AG08396 (cell line): ENCODE data around the gene CD79A.
A peak's percentile ranks its signal among the peaks of the same experiment; 100 is the strongest.

ENCODE experiments used
- DNase-seq: peaks from one replicate; pipeline ENCODE4 v3.0.0; 2012; ENCODE audit warnings: low spot score, mixed read lengths

The CD79A gene

GRCh38 chr19:41876847-41877832 lies at the start of gene CD79A:
Gene CD79A (plus strand): TSS chr19:41877279. CDS start chr19:41877305, 26 bp downstream.
- DNase-seq: no peak

DNA sequence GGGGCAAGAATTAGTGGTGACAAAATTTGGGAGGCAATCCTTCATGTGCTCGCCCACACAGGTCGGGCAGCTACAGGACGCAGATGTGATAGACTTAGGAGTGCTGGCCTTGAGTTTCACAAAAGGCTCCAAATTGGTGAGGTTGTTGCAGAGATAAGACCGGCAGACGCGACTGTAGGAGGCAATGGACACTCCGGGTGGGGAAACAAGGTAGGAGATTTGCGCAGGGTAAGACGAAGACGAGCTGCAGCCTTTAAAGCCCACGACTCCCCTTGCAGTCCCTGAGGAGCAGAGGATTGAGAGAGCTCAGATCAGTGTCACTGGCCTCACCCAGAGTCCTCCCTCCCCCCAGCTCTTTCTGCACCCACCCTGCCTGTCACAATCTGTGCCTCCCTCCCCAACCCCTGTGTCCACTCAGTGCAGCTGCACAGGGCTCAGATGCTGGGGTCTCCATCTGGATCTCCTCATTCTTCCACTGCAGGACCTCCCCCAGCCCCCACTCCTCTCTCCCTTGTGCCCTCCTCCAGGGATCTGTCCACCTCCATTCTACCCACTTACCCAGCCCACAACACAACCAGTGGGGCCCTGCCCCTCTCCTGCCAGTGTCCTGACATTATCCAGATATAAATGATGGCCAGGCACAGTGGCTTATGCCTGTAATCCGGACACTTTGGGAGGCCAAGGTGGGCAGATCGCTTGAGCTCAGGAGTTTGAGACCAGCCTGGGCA lies 38.9 kb upstream of the CD79A start:
- no peak for DNase-seq

DNA sequence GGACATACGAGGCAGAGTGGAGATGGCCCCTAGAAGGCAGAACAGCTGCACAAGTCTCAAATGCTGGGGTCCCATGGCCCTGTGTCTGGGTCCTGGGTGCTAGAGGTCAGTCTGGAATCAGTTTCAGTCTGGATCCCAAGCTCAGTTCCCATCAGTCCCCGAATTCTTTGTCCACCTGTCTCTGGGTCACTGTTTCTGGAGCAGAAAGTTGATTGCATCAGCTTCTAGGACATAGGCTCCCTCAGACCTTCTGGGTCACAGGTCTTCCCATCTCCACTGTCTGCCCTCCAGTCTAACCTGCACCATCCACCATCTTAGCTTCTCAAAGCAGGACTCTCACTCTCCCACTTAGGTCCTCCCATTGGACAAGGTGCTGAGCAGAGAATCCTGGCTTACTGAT lies 37.9 kb upstream of the CD79A start:
- DNase-seq: no peak

DNA sequence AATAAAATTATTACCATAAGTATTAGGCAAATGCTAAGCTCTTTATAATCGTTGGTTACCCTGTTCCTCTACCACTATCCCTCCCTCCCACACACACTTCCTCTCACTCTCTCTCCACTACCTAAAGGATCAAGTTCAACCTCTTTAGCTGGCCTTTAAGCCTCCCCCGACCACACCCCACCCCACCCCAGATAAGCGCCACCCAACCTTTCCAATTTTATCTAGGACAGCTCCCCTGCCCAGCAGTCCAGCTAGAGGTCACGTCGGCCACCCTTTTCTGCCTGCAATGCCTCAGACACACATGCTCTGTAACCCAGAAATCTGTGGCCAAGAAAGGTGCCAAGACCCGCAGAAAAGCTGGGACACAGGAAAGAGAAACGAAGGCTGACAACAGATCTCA lies 33.7 kb upstream of the CD79A start:
- no peak for DNase-seq

GRCh38 chr19:41844601-41845000 lies 32.5 kb upstream of the CD79A start, which contains the start of gene LYPD4:
Gene LYPD4 (minus strand): TSS chr19:41844683. CDS start chr19:41839285, 5,398 bp downstream.
- no peak for DNase-seq

- DNase-seq: no peak
These were observed 32.3 kb upstream of the CD79A start, which contains the start of gene DMRTC2 for GRCh38 chr19:41845001-41845050. Gene DMRTC2 (plus strand): TSS chr19:41845042. CDS start chr19:41847429, 2,387 bp downstream.

DNA sequence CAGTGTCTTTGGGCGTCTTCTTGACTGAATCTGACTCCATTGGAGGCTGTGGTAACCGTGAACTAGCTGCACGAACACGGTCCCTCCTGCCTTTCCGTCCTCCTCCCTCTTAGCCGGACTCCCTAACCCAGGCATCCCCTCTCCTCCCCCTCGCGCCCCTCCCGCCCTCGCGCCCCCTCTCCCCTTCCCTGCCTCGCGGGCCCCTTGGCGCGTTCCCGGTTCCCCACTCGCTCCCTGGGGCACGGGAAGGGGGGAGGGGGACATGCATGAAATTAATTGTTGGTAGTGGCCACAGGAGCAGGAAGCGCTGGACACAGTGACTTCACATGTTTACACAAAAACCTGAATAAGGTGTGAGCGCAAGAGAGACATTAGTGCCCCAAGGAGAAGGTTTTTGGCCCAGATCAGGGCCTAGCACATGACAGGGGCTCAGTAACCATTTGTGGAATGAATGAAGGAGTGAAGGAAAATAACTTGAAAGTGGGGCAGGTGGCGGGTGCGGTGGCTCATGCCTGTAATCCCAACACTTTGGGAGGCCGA lies 32.0 kb upstream of the CD79A start:
- no peak for DNase-seq

GRCh38 chr19:41847351-41848105 lies 29.6 kb upstream of the CD79A start:
- DNase-seq: no peak

- no peak for DNase-seq
These were observed 28.4 kb upstream of the CD79A start for GRCh38 chr19:41848666-41849065.

DNA sequence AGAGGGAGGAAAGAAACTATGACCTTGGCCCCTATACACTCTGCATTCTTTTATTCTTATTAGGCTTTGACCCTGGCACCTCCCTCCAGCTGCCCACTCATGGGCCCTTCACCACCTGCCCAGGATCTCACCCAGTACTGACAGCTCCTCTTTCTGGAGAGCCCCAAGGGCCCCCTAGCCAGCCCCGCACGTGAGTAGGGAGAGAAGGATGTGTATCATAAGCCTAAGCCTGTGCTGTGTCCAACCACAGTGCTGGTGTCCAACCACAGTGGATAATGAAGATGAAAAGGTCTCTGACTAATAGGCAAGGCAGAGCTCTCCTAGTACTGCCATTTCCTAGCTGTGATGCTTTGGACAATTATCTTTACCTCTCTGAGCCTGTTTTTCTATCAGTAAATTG lies 28.0 kb upstream of the CD79A start:
- DNase-seq: no peak

- no peak for DNase-seq
These were observed 26.7 kb upstream of the CD79A start for GRCh38 chr19:41850381-41850780.

DNA sequence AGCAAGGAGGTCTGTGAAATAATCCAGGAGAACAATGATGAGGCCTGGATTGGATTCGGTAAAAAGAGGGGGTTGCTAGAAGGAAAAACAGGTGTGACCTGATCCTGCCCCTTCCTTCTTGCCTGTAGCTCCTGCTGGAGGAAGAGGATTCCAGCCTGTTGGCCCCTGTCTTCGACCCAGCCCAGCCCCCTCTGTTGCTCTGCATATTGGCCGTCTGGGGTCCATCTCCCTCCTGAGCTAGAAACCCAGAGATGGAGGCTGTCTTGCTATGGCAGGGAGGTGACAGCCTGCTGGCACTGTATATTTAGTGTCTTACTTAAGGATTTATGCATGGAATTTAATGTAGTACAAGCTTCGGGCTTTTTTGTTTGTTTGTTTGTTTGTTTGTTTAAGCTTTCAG lies 25.6 kb upstream of the CD79A start:
- no peak for DNase-seq

DNA sequence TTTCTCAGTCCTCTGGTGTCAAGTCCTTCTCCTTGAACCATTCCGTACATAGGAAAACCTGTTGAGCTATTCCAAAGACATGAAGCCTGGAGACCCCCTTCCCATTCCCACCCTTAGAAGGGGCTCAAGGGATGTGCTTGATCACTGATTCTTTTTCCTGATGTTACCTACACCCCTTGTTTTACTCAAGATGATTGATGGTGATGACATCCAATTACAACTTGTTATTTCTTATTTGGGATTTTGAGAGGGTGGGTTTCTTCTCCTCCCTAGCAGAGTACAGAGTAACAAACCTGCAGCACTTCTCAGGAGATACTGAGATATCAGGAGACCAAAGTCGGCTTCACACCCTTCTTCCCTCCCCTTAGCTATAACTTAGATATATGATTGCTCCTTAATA lies 23.7 kb upstream of the CD79A start:
- DNase-seq: no peak

GRCh38 chr19:41853768-41854167 lies 23.3 kb upstream of the CD79A start:
- no peak for DNase-seq

- no peak for DNase-seq
These were observed 17.9 kb upstream of the CD79A start for GRCh38 chr19:41859213-41859617.

DNA sequence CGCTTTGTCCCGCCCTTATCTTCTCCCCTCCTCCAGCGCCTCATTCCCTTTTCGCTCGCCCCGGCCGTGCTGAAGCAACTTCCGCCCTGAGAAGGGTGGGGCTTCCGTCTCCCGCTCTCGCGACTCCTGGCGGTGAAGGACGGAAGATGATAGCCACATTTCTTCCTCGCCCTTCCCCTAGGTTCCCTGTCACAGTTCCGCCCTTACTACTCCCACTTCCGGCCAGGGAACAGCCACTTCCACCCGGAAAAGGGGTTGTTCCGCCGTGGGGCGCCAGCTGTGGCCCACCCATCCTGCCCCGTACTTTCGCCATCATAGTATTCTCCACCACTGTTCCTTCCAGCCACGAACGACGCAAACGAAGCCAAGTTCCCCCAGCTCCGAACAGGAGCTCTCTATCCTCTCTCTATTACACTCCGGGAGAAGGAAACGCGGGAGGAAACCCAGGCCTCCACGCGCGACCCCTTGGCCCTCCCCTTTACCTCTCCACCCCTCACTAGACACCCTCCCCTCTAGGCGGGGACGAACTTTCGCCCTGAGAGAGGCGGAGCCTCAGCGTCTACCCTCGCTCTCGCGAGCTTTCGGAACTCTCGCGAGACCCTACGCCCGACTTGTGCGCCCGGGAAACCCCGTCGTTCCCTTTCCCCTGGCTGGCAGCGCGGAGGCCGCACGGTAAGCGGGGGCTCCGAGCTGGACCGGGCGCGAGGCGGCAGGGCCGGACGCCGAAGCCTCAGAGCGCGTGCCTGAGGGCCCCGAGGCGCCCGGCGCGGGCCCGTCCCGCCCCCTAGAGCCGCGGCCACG lies 17.3 kb upstream of the CD79A start, which contains the start of gene RPS19:
Gene RPS19 (plus strand): TSS at position 638 of the 801 bp plus-strand sequence. CDS start 520 bp downstream, outside the sequence.
- DNase-seq: peak; percentile 97

- DNase-seq: no peak
These were observed 16.5 kb upstream of the CD79A start for GRCh38 chr19:41860419-41861115.

DNA sequence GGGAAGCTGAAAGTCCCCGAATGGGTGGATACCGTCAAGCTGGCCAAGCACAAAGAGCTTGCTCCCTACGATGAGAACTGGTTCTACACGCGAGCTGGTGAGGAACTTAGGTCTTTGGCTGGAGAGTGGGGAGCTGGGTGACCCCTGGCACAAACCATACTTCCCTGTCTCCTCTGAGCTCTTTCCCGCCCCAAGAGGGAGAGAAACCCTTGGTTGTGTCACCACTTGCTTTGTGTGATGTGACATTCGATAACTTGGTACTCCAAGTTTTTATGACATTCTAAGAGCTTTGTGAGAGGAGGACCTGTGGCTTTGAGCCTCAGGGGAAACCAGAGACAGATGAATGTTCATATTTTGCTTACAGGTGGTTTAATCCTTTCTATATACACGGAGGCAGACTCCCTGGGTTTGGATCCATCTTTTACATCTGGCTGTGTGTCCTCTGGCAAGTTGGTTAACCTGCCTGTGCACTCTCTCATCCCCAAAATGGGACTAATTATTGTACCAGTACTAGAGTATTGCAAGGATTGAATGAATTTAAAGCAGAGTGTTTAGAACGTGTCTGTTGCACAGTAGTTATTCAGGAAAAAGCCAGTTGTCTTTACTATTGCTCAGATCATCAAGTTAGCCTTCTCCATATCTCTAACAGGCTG lies 15.8 kb upstream of the CD79A start:
- no peak for DNase-seq

DNA sequence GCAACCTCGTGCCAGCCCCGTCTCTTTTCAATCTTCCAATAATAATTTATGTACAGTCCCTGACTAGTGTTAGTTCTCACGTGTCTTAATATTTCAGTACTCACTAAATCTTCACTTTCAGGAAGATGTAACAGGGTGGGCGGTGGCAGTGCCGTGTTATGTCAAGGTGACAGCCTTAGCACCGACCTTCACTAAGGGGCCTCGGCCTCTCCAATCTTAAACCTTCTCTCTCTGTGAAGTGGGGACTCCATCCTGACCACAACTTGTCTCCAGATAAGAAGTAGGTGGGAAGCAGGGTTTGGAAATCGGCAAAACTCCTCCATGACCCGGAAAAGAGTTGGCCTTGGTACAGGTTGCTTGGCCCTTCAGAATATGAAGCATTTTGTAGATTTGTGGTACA lies 15.2 kb upstream of the CD79A start:
- DNase-seq: no peak

DNA sequence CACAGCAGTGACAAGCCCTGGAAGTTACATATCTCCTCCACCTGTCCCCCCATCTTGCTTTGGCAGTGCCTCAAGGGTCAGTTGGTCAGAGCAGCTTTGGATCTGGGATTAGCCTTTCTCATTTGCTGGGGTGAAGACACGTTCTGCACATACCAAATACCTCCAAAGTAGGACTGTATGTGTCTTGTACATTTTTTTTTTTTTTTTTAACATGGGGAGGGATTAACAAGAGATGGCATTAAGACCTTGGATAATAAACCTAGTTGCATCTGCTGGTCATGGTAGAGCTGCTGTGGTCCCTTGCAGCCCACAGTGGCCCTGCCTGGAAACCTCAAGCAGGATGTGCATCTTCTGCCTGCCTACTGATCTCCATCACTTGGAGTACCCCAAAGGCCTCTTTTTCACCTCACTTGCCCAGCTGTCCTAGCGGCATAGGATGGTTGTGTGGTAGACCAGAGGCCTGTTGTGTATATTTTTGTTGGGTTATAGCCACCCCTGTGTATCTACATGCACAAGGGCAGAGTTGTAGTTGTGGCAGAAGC lies 14.6 kb upstream of the CD79A start:
- no peak for DNase-seq
